IMR-90 (cell line): ENCODE measurements around the gene PIP4P1. TPM values are rescaled to one million over a fixed set of nuclear protein-coding genes. Genes with fewer than 3 reads are reported as not detected.

Experiments used
- ATAC-seq: fragments of 200-7000 bp; cut with Tn5 transposase; 2 replicates; pipeline ENCODE4 v1.9.1; 2020; ENCODE audit warnings: low read depth, mild to moderate bottlenecking, moderate library complexity
- BruUV-seq: library from RNA; stranded (reverse); fragments of 400-500 nt; replicated peaks from 2 replicates; lab custom pipeline; 2021; lab: Mats Ljungman, UMichigan
- CTCF ChIA-PET: fragments of 300-600 bp; formaldehyde crosslinking; extraction: SDS; loops from one replicate; lab custom pipeline; 2021; ENCODE audit warnings: antibody characterized with exemption; lab: Yijun Ruan, JAX
- POLR2A ChIA-PET: fragments of 300-600 bp; sonication (Branson Sonifier 250); formaldehyde crosslinking; loops from one replicate; lab custom pipeline; 2022; ENCODE audit warnings: antibody characterized with exemption; ENCODE audit not compliant: unreplicated experiment; lab: Charles Lee
- DNase-seq: peaks from one replicate; pipeline ENCODE4 v3.0.0; 2013
- H2AFZ ChIP-seq: replicated peaks from 2 replicates; pipeline ENCODE3; 2013; ENCODE audit warnings: low read length, mild to moderate bottlenecking; ENCODE audit not compliant: poor library complexity
- H2AK5ac ChIP-seq: 2 replicates; pipeline ENCODE4 v1.6.1; 2013; ENCODE audit warnings: low read depth, low read length, inconsistent platforms
- H2AK9ac ChIP-seq: replicated peaks from 2 replicates; pipeline ENCODE3; 2013; ENCODE audit warnings: mild to moderate bottlenecking, low read depth, low read length, moderate library complexity; ENCODE audit not compliant: poor library complexity
- H2BK120ac ChIP-seq: 2 replicates; pipeline ENCODE4 v1.6.1; 2013; ENCODE audit warnings: low read depth, low read length, inconsistent platforms
- H2BK15ac ChIP-seq: 3 replicates; pipeline ENCODE4 v1.6.1; 2013; ENCODE audit warnings: low read depth, low read length, inconsistent platforms
- H2BK20ac ChIP-seq: 2 replicates; pipeline ENCODE4 v1.6.1; 2013; ENCODE audit warnings: low read depth, mild to moderate bottlenecking, inconsistent platforms, low read length, moderate library complexity
- H2BK5ac ChIP-seq: 2 replicates; pipeline ENCODE4 v1.6.1; 2013; ENCODE audit warnings: mild to moderate bottlenecking, low read depth, low read length, inconsistent platforms; ENCODE audit not compliant: poor library complexity, severe bottlenecking
- H3K14ac ChIP-seq: replicated peaks from 2 replicates; pipeline ENCODE4 v1.6.1; 2013; ENCODE audit warnings: low read depth, low read length, inconsistent platforms
- H3K18ac ChIP-seq: 2 replicates; pipeline ENCODE4 v1.6.1; 2013; ENCODE audit warnings: low read depth, low read length, control low read depth
- H3K23ac ChIP-seq: 2 replicates; pipeline ENCODE4 v1.6.1; 2013; ENCODE audit warnings: low read depth, low read length, inconsistent platforms
- H3K27ac ChIP-seq: 2 replicates; pipeline ENCODE4 v1.5.1; 2013; ENCODE audit warnings: mild to moderate bottlenecking, control low read depth, low read length; ENCODE audit not compliant: insufficient read depth
- H3K27me3 ChIP-seq: 2 replicates; pipeline ENCODE4 v1.6.1; 2013; ENCODE audit warnings: low read length; ENCODE audit not compliant: control insufficient read depth, insufficient read depth
- H3K36me3 ChIP-seq: 2 replicates; pipeline ENCODE4 v1.6.1; 2013; ENCODE audit warnings: low read length, mixed read lengths; ENCODE audit not compliant: control insufficient read depth, insufficient read depth
- H3K4ac ChIP-seq: 2 replicates; pipeline ENCODE4 v1.6.1; 2013; ENCODE audit warnings: low read depth, low read length, inconsistent platforms
- H3K4me1 ChIP-seq: 2 replicates; pipeline ENCODE4 v1.6.1; 2013; ENCODE audit warnings: low read length, mixed read lengths; ENCODE audit not compliant: control insufficient read depth, insufficient read depth
- H3K4me2 ChIP-seq: 2 replicates; pipeline ENCODE4 v1.6.1; 2013; ENCODE audit warnings: low read depth, mild to moderate bottlenecking, control low read depth, low read length, moderate library complexity
- H3K4me3 ChIP-seq: 2 replicates; pipeline ENCODE4 v1.5.1; 2013; ENCODE audit warnings: low read depth, mild to moderate bottlenecking, control low read depth, low read length, moderate library complexity; ENCODE audit not compliant: insufficient read depth
- H3K56ac ChIP-seq: 2 replicates; pipeline ENCODE4 v1.6.1; 2013; ENCODE audit warnings: low read length, inconsistent platforms; ENCODE audit not compliant: insufficient read depth; ENCODE audit errors: extremely low read depth
- H3K79me1 ChIP-seq, 2 experiments: 2 replicates each; pipeline ENCODE4 v1.6.1; 2013; ENCODE audit warnings: low read length in 2 of 2, inconsistent platforms in 1 of 2, low read depth in 1 of 2
- H3K9ac ChIP-seq: 2 replicates; pipeline ENCODE4 v1.6.1; 2013; ENCODE audit warnings: low read depth, low read length, control low read depth
- H3K9me1 ChIP-seq: 2 replicates; pipeline ENCODE4 v1.6.1; 2013; ENCODE audit warnings: low read length, inconsistent platforms; ENCODE audit not compliant: insufficient read depth
- H3K9me3 ChIP-seq: 2 replicates; pipeline ENCODE4 v1.6.1; 2013; ENCODE audit warnings: low read length; ENCODE audit not compliant: control insufficient read depth, insufficient read depth
- H4K20me1 ChIP-seq: 2 replicates; pipeline ENCODE4 v1.6.1; 2013; ENCODE audit warnings: low read length, inconsistent platforms; ENCODE audit not compliant: insufficient read depth
- H4K5ac ChIP-seq: 2 replicates; pipeline ENCODE4 v1.6.1; 2013; ENCODE audit warnings: mild to moderate bottlenecking, low read depth, low read length, control low read depth
- H4K8ac ChIP-seq, 2 experiments: 2 replicates each; pipeline ENCODE4 v1.6.1; 2013; ENCODE audit warnings: low read depth in 2 of 2, low read length in 2 of 2, control low read depth in 1 of 2, inconsistent platforms in 1 of 2
- H4K91ac ChIP-seq: 2 replicates; pipeline ENCODE4 v1.6.1; 2013; ENCODE audit warnings: low read depth, low read length, inconsistent platforms; ENCODE audit not compliant: insufficient read depth
- CEBPB ChIP-seq: IDR thresholded peaks from 2 replicates; pipeline ENCODE4 v1.6.1; 2012; ENCODE audit warnings: low read depth, low read length, improper control_type of control experiment
- CHD1 ChIP-seq: IDR thresholded peaks from 2 replicates; pipeline ENCODE4 v1.6.1; 2012; ENCODE audit warnings: low read depth, low read length, improper control_type of control experiment
- FOS ChIP-seq: fragments of 150-350 bp; IDR thresholded peaks from 2 replicates; pipeline ENCODE4 v1.6.1; 2016; ENCODE audit warnings: low read depth, low read length
- MAFK ChIP-seq: IDR thresholded peaks from 2 replicates; pipeline ENCODE4 v1.6.1; 2012; ENCODE audit warnings: low read depth, low read length, improper control_type of control experiment
- NFE2L2 ChIP-seq: fragments of 150-350 bp; IDR thresholded peaks from 2 replicates; pipeline ENCODE4 v1.6.1; 2016; ENCODE audit warnings: low read depth, mild to moderate bottlenecking, low read length
- POLR2A ChIP-seq: IDR thresholded peaks from 2 replicates; pipeline ENCODE4 v1.6.1; 2012; ENCODE audit warnings: mild to moderate bottlenecking, low read depth, low read length
- RAD21 ChIP-seq: IDR thresholded peaks from 2 replicates; pipeline ENCODE4 v1.6.1; 2012; ENCODE audit warnings: low read length, improper control_type of control experiment
- RFX5 ChIP-seq: IDR thresholded peaks from 2 replicates; pipeline ENCODE4 v1.8.0; 2012; ENCODE audit warnings: low read depth, mild to moderate bottlenecking, low read length, moderate library complexity
- WGBS, 2 experiments: methylation state at CpG; one replicate each; pipeline versions ENCODE4 v1.1.5 to v1.1.7; 2013; ENCODE audit warnings: missing lambda C conversion rate in 2 of 2; ENCODE audit not compliant: insufficient read length in 1 of 2; ENCODE audit errors: extremely low coverage in 2 of 2; 5-methylcytosine and 5-hydroxymethylcytosine counted together
- dilution Hi-C: fragments of 300-500 bp; cut with HindIII; formaldehyde crosslinking; loops from one replicate; pipeline ENCODE4 v1.14.3; 2018; ENCODE audit warnings: low sequenced_read_pairs; ENCODE audit not compliant: unreplicated experiment
- in situ Hi-C: fragments of 300-500 bp; cut with MboI; formaldehyde crosslinking; loops from 3 replicates; pipeline ENCODE4 v1.14.3; 2019; ENCODE audit warnings: low sequenced_read_pairs, inconsistent platforms, mixed read lengths
- intact Hi-C: fragments of 100-400 bp; cut with micrococcal nuclease; formaldehyde crosslinking; loops from 2 replicates; pipeline ENCODE4 v1.10.0; 2022
- polyA plus RNA-seq, 3 experiments: library from polyadenylated mRNA; depleted of rRNA; stranded (reverse); fragments of >200 nt; gene quantifications; 2 replicates each; pipeline ENCODE4 v1.2.3, GENCODE V29; 2012; ENCODE audit warnings: low replicate concordance in 1 of 3
- total RNA-seq: library from RNA; depleted of rRNA; stranded (reverse); fragments of >200 nt; gene quantifications from 2 replicates; pipeline ENCODE4 v1.2.3, GENCODE V29; 2012
- TF ChIP-seq, protein P1 (sequence below): fragments of 150-350 bp; IDR thresholded peaks from 2 replicates; pipeline ENCODE4 v1.6.1; 2016; ENCODE audit warnings: low read depth, mild to moderate bottlenecking, low read length, moderate library complexity, borderline replicate concordance
- TF ChIP-seq, protein P2 (sequence below): fragments of 150-350 bp; IDR thresholded peaks from 2 replicates; pipeline ENCODE4 v1.6.1; 2017; ENCODE audit warnings: mild to moderate bottlenecking, antibody characterized with exemption, low read length, low read depth

Gene PIP4P1
- total and polyA plus RNA-seq, 2 of the 4 experiments (the other 2 are of a cell fraction) = 15.2 to 27.8 TPM

DNA sequence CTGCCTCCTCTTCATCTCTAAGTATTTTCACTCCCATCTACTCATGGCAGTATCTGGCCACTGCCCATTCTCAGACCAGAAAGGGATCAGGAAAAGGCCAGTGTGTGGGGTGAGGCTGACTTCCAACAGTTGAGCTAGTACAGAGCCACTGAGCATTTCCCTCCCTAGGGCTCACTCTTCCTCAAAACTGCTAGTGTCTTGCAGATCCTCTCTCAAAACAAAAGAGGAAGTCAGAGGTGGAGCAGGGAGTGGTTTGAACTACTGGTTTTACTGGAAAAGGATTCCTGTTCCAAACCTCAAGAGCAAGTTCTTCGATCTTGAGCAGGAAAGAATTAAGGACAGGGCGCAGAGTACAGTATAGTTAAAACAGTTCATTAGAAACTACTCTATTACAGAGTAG, 32.4 kb upstream of the PIP4P1 start:
- ChIA-PET CTCF (no interaction called here), POLR2A (no interaction called here)
- H2BK20ac ChIP-seq = no peak overlapping the region
- no peak overlapping the region for H3K23ac ChIP-seq
- no peak overlapping the region for H4K8ac ChIP-seq
- H2BK120ac ChIP-seq = peak overlapping the region; percentile 14; the same call in 1 of the 2 replicates
- H3K36me3 ChIP-seq = no peaks in the 10 kb centered on the region
- H3K4me1 ChIP-seq = no peaks in the 10 kb centered on the region; the same call in 1 of the 2 replicates
- no peak overlapping the region for H3K4me2 ChIP-seq
- no peak overlapping the region for H3K56ac ChIP-seq
- no peaks in the 10 kb centered on the region for H4K20me1 ChIP-seq
- no peak overlapping the region for H2AK5ac ChIP-seq
- no peak overlapping the region for H2BK15ac ChIP-seq
- no peak overlapping the region for H3K9ac ChIP-seq
- DNase-seq (no peak), ATAC-seq (no peak)
- no TSS peak for BruUV-seq
- H4K91ac ChIP-seq = no peak overlapping the region
- no peak overlapping the region for H3K27ac ChIP-seq
- intact Hi-C loops = no loop called here
- no peak overlapping the region for H3K14ac ChIP-seq
- H3K4me3 ChIP-seq = no peak overlapping the region
- H3K27me3 ChIP-seq = no peaks in the 10 kb centered on the region
- no peak overlapping the region for H2AK9ac ChIP-seq
- in situ Hi-C loops = no loop called here
- no peak overlapping the region for H2AFZ ChIP-seq
- H4K5ac ChIP-seq = no peak overlapping the region
- H3K79me1 ChIP-seq = no peaks in the 10 kb centered on the region
- no peak for TF ChIP-seq POLR2A
- no peak for TF ChIP-seq CHD1
- no peak for TF ChIP-seq MAFK
- TF ChIP-seq NFE2L2 = no peak
- no peak for TF ChIP-seq CEBPB
- TF ChIP-seq RFX5 = no peak
- TF ChIP-seq RAD21 = no peak
- TF ChIP-seq, protein P1, sequence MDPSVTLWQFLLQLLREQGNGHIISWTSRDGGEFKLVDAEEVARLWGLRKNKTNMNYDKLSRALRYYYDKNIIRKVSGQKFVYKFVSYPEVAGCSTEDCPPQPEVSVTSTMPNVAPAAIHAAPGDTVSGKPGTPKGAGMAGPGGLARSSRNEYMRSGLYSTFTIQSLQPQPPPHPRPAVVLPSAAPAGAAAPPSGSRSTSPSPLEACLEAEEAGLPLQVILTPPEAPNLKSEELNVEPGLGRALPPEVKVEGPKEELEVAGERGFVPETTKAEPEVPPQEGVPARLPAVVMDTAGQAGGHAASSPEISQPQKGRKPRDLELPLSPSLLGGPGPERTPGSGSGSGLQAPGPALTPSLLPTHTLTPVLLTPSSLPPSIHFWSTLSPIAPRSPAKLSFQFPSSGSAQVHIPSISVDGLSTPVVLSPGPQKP = no peak
- TF ChIP-seq, protein P2, sequence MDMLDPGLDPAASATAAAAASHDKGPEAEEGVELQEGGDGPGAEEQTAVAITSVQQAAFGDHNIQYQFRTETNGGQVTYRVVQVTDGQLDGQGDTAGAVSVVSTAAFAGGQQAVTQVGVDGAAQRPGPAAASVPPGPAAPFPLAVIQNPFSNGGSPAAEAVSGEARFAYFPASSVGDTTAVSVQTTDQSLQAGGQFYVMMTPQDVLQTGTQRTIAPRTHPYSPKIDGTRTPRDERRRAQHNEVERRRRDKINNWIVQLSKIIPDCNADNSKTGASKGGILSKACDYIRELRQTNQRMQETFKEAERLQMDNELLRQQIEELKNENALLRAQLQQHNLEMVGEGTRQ = no peak
- no peak for TF ChIP-seq FOS
- no peak overlapping the region for H3K4ac ChIP-seq
- no peaks in the 10 kb centered on the region for H3K9me1 ChIP-seq
- WGBS, 2 experiments = no CpG with 5 or more reads among the region's 2 CpGs
- H3K9me3 ChIP-seq = no peaks in the 10 kb centered on the region
- no peak overlapping the region for H3K18ac ChIP-seq
- dilution Hi-C loops = no loop called here
- no peak overlapping the region for H2BK5ac ChIP-seq
